GM18951 (cell line): Measurements from ENCODE around the gene CASZ1.

Source experiments
- POLR2A ChIP-seq: IDR thresholded peaks from 4 replicates; pipeline ENCODE4 v1.6.1; 2011; ENCODE audit warnings: mild to moderate bottlenecking; ENCODE audit not compliant: insufficient read length, insufficient read depth; ENCODE audit errors: extremely low read depth
- in situ Hi-C: fragments of 300-500 bp; cut with MboI; formaldehyde crosslinking; loops from one replicate; pipeline ENCODE4 v1.12.0; 2022; ENCODE audit warnings: low sequenced_read_pairs, mixed read lengths, inconsistent platforms; ENCODE audit not compliant: unreplicated experiment

CASZ1 gene

GRCh38 chr1:10738061-10739058 lies 58.1 kb downstream of the CASZ1 start:
- no peak for TF ChIP-seq POLR2A
- in situ Hi-C loops = no loop called here

- no peak for TF ChIP-seq POLR2A
- in situ Hi-C loops = no loop called here
Observed at GRCh38 chr1:10737651-10738050, 58.8 kb downstream of the CASZ1 start.

GRCh38 chr1:10736634-10737586 lies 59.5 kb downstream of the CASZ1 start:
- in situ Hi-C loops = no loop called here
- TF ChIP-seq POLR2A = no peak

GRCh38 chr1:10735563-10736305 lies 60.7 kb downstream of the CASZ1 start:
- in situ Hi-C loops = no loop called here
- no peak for TF ChIP-seq POLR2A

GRCh38 chr1:10734962-10735544 lies 61.4 kb downstream of the CASZ1 start:
- TF ChIP-seq POLR2A = no peak
- in situ Hi-C loops = no loop called here

- in situ Hi-C loops = no loop called here
Observed at GRCh38 chr1:10734375-10734774, 62.1 kb downstream of the CASZ1 start.

GRCh38 chr1:10733474-10734366 lies 62.7 kb downstream of the CASZ1 start:
- in situ Hi-C loops = no loop called here
- no peak for TF ChIP-seq POLR2A

More at GRCh38 chr1:10734375-10734774, 62.1 kb downstream of the CASZ1 start:
- no peak for TF ChIP-seq POLR2A

GRCh38 chr1:10730985-10731384 lies 65.5 kb downstream of the CASZ1 start:
- in situ Hi-C loops = no loop called here
- TF ChIP-seq POLR2A = no peak

- TF ChIP-seq POLR2A = no peak
- in situ Hi-C loops = no loop called here
Observed at GRCh38 chr1:10728595-10729410, 67.6 kb downstream of the CASZ1 start.

- no peak for TF ChIP-seq POLR2A
- in situ Hi-C loops = no loop called here
Observed at GRCh38 chr1:10727751-10728232, 68.7 kb downstream of the CASZ1 start.
